Lower leg skin (tissue), 3 donors: Measurements from ENCODE around the gene STXBP6.

ENCODE experiments used
- POLR2A ChIP-seq, 2 donors: fragments of 450-650 bp; IDR thresholded peaks; one replicate each; pipeline ENCODE4 v1.6.1; 2016 to 2017; ENCODE audit warnings: antibody characterized with exemption in 2 of 2, mild to moderate bottlenecking in 1 of 2, moderate library complexity in 1 of 2
- TF ChIP-seq, protein P1 (sequence below), 3 donors: fragments of 450-650 bp; IDR thresholded peaks; one replicate each; pipeline ENCODE4 v1.5.1; 2016; ENCODE audit warnings: antibody characterized with exemption in 3 of 3, mild to moderate bottlenecking in 3 of 3, moderate library complexity in 2 of 3

DNA sequence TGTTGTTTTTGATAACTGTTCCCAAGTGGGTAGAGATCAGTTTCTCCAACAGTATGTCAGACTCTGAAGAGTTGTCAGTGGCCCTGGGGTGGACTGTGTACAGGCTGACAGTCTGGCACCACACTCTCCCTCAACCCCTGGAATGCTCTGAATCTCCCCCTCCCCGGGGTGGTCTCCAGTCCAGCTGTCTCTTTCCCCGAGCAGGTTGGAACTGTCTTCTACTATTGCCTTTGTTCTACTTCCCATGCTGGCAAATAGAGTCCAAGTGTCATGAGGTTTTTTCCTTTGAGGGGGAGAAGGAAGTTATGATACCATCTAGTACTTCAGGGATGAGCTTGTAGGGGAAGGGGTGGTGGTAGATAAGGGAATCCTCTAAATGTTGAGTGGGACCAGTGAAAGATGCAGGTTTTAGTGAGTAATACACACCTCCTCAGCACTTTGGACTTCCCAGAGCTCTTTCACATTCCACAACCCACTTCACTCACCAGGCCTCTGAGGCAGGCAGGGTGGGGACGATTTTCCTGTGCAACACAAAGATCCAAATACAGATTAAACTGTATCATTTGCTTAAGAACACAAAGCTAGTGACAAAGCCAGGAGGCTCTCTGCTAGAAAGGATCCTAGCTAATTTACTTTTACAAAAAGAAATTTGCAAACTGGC is 245.3 kb downstream of the STXBP6 start:
- TF ChIP-seq, protein P1, sequence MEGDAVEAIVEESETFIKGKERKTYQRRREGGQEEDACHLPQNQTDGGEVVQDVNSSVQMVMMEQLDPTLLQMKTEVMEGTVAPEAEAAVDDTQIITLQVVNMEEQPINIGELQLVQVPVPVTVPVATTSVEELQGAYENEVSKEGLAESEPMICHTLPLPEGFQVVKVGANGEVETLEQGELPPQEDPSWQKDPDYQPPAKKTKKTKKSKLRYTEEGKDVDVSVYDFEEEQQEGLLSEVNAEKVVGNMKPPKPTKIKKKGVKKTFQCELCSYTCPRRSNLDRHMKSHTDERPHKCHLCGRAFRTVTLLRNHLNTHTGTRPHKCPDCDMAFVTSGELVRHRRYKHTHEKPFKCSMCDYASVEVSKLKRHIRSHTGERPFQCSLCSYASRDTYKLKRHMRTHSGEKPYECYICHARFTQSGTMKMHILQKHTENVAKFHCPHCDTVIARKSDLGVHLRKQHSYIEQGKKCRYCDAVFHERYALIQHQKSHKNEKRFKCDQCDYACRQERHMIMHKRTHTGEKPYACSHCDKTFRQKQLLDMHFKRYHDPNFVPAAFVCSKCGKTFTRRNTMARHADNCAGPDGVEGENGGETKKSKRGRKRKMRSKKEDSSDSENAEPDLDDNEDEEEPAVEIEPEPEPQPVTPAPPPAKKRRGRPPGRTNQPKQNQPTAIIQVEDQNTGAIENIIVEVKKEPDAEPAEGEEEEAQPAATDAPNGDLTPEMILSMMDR (IDR thresholded peaks at IDR 0.05), result no peak
- no peak for TF ChIP-seq POLR2A (IDR thresholded peaks at IDR 0.05)
